Measurements from ENCODE around the gene RAD51B.

GRCh38 chr14:68477461-68478085 is 658.0 kb downstream of the RAD51B start:
- no peak for TF ChIP-seq CTCF (IDR thresholded peaks at IDR 0.05)
- no peak for TF ChIP-seq POLR2A (IDR thresholded peaks at IDR 0.05)
